CD4-positive, alpha-beta T cell treated with Interleukin-10 for 1 hour (primary cell): Measurements from ENCODE around the gene MS4A4A.
"Not testable (repeated sequence)": the region's sequence is repeated elsewhere in the genome, so short reads cannot be mapped to it uniquely, and the experiment has no call there.

Experiments used
- DNase-seq: peaks from one replicate; pipeline ENCODE4 v3.0.0-alpha.2; 2020

The MS4A4A gene

DNA sequence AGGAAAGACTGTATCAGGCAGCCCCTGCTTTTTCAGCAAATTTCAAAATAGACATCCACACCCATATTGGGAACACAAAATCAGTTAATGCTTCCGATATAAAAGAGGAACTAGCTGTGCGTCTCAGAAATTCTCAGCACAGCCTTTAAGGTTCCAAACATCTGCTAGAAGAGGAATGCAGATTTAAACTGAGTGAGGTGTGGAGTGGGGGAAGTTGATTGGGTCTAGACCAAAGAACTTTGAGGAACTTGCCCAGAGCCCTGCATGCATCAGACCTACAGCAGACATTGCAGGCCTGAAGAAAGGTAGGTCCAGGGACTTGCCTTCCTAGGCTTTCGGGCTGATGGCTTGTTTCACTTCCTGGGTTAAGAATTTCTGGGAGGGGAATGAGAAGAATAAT, at the start of gene MS4A4A:
TSS of gene MS4A4A (plus strand) at position 255 of the 400 bp plus-strand sequence. CDS start at position 265, 10 bp downstream.
- peak; percentile 17 for DNase-seq

DNA sequence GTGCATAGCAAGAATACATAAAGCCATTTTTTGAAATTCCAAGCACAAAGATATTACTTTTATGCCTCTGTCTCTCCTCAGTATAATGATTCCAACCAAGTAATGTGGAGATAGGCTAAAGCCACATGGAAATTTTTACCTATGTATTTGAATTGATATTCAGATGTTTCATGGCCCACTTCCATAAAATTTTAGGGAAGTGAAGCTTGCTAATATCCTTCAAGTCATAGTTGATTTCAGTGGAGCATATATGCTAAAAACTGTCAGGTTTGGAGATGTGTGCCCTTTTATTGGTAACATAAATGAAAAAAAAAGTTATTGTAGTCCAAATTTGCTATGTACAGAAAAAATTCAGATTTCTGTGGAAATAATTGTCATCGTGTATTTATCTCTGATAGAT, 49.8 kb upstream of the MS4A4A start:
- no peak for DNase-seq

DNA sequence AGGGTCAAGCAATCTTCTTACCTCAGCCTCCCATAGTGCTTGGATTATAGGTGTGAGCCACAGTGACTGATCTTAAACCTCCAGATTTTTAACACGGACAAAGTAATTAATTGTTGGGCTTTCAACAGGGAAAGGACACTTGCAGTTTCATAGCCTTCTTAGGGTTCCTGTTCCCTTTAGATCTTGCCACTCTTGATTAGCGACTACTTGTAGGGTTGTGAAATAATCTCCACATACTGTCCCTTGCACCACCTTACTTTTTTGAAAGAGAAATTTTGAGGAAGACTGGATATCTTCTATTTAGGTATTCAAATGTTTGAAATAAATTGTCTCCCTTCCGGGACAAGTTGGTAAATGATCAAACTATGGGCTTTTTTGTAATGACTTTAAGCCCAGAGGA, 45.1 kb upstream of the MS4A4A start:
- DNase-seq, result no peak

DNA sequence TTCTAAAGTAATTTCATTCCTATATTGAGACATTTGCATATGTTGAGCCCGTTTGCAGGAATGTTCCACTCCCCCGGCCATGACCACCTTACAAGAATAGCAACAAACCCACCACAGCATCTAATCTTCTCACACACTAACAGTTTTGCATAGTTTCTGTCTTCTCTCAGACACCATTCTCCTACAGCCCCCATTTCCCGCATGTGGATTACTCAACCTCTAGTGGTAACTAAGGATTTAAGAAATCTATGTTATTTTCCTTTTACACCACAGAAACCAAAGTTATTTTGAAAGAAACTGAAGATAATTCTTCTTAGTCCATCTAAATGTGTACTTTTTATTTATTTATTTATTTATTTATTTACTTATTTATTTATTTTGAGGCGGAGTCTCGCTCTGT, 39.8 kb upstream of the MS4A4A start:
- DNase-seq, result no peak

DNA sequence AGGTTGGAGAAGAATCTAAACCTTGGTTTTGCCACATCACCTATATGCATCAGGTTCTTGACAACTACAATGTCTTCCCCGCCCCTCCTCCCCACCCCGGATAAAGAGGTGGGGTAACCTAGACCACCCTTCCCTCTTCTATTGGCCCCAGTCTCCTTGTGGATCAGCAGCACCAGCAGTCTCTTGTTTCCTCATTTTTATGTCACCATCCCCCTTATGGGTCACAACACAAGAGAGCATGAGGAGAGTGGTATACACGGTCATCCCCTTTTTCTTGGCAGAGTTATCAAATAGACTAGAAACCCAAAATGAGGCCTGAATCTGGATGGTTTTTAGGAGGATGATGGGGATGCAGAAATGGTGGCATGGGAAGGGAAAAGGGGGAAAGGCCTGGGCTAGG, 38.7 kb upstream of the MS4A4A start:
- no peak for DNase-seq

DNA sequence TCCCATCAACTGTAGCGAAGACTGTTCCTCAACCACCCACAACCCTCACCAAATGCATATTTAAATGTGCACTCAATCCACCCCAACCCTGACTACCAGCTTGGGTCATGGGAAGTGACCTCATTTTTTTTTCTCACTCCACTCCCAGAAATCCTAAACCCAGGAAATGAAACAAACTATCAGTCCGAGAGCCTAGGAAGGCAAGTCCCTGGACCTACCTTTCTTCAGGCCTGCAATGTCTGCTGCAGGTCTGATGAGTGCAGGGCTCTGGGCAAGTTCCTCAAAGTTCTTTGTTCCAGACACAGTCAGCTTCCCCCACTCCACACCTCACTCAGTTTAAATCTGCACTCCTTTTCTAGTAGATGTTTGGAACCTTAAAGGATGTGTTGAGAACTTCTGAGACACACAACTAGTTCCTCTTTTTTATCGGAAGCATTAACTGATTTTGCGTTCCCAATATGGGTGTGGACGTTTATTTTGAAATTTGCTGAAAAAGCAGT, 37.7 kb upstream of the MS4A4A start, which contains the start of gene MS4A4E:
TSS of gene MS4A4E (minus strand) at position 398 of the 500 bp plus-strand sequence. CDS start 13,082 bp downstream, outside the sequence.
- no peak for DNase-seq

DNA sequence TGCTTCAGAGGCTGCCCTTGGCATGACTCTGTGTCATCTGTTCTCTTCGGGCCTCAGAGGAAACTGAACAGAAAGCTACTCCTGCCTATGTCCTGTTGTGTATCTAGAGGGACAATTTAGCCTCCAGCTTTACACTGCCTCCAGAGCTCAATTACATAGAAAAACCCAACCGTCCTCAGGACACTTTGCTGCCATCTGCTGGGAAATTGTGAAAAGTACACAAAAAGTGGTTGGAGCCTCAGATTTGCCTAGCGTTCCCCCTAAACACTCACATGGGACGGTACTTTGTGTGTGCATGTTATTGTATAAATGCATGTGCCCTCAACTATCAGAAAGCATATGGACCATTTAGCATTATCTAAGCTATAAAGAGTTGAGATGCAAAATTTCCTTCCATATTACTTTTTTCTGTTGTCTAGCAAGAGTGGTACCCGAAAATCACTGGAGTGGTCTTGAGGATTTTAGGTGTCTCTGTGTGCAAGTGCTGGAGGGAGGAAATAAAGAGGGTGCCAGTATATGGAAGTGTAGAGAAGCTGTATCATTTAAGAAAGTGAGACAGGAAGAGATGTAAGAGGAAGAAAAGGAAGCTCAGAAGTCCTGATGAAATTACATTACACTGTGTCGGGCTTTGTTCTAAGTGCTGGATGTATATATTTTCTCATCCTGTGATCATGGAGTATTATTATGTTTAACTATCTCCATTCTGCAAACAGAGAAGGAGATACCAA, 28.8 kb upstream of the MS4A4A start:
- peak; percentile 34 for DNase-seq

DNA sequence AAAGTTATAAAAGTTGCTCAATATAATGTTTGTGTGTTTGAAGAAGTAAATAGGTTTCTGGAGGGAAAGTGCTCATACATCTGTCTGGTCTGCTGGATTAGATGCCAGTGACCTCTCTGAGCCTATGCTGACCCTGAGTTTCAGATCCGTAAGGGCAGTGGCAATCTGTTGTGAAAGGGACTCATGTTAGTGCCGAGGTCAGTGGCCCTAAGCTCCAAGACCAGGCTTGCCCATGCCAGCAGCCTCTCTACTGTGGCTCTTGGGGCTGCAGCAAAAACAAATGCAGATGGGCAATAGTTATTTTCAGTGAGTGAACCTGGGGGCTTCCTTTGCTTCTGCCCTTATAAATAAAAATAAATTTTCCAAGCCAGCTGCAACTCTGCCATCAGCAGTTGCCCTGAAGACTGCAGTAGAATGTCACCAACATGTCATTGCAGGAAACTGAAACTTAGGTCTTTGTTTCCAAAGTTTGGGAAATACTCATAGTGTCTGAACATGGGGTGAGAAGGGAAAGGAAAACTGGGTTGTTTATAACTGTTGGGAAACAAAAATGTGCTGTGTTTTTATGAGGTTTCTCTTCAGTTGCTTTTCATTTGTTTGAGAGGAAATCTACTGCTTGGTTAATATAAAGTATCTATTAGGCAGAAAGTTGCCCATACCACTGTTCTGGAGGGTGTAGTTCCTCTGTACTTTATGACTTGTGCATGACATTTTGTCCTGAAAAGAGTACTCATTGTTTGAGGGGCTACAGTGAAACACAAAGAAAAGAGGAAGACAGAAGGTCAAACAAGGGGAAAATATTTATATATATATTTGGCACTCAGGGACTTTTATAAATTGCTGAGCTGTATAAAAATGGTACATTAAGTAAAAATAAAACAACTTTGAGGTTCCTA, 28.0 kb upstream of the MS4A4A start:
- DNase-seq, result no peak

DNA sequence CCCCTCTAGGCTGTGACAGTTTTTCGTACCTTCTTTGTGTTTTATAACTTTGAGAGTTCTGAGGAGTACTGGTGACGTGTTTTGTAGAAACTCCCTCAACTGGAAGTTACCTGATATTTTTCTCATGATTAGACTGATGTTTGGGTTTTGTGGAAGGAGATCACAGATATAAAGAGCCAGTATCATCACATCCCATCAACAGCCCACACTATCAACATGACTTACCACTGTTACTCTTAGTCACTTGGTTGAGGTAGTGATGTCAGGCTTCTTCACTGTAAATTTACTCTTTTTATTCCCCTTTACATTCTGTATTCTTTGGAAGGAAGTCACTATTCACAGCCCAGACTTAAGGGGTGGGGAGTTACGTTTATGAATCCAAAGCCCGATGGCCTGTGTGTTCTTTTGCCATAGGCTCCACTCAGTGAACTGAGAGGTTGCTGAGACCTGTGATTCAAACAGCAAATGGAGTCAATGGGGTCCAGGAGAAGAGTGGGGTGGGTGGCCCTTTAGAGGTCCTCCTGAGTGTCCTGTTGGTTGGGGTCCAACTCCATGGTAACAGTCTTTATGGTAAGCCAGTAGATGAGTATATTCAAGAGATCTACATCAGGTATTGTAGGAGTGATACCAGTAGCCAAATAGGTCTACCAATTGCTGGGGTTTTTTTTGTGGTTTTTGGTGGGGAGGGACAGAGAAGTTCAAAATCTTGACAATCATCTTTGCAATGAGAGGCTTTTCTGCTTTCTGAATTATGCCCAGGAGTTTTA, 22.3 kb upstream of the MS4A4A start:
- no peak for DNase-seq

DNA sequence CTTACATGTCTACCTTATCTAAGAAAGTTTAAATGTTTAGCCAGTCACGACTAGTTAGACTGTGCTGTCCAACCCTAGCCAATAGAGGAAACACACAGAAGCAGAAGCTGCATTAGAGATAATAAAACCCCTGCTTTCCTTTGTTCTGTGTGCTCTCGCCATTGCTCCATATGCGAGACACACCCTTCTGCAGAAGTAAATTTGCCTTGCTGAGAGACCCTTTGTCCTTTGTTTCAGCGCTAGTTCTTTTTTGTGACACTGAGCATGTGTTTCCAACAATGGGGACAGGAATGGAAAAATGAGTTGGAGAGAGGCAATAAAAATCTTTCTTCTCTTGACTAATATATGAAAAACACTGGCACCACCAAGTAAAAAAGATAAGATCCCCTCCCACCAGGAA, 19.5 kb upstream of the MS4A4A start:
- no peak for DNase-seq

DNA sequence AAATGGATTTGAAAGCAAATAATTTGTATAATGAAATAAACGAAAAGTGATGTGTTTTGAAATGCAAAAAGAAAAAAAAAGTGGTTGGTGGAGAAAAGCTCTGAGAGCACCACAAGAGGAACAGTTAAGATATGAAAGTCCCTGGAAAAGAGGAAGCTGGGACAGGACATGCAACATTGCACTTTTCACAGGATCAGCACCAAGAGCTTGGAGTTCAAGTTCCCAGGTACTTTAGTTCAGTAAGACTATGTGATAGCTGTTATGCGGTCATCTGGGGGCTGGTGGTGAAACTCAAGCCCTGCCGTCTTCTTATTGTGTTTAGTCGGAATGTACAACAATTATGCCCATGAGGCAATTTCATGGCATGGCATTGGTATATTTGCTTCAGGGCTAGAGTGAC, 17.1 kb upstream of the MS4A4A start:
- no peak for DNase-seq

DNA sequence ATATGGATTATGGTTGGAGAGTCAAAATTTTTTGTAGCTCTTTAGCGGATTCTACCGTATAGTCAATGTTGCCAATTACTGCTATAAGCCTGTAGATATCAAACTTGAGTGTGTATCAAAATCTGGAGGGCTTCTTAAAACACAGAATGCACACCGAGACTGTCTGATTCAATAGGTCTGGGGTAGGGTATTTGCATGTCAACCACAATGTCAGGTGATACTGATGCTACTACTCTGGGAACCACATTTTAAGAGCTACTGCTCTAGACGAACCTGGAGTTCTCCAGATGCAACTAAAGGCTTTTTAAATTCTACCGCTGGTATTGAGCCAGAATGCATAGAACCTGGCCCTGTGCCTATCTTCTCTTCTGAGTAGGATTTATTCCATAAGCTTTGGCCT, 15.8 kb upstream of the MS4A4A start:
- DNase-seq, result no peak

DNA sequence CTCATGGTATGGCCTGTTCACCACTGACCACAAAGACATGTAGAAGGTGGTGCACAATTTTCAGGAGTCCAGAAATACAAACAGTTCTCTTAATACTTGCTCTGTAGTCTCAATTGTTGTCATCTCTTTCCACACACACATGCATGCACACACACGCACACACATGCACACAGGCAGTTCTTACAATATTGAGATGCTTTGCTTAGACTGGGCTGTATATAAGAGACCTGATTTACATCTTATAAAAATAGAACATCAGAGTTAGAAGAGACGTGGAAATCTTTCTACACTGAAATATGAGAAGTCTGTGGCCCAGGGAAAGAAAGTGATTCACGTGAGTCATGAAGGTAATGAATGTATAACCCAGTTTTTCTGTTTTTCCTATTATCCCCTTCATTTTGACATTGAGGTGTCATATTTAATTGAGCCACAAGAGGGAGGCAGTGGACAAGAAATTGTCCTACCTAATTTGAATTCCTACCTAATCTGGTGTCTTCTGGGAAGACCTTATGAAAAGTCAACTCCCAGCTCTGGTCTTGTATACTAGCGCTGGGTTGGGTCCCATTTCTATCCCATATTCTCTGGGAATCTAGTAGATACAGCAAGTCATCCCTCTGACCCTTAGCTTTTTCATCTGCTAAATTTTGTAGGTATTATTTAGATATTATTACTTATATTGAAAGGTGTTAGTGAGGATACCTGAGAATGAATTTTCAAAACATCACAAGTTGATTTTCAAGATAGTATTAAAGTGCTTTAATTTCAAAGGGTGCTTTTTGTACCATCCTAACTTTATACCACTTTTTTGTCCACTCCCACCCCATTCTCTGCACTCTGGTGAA, 14.9 kb upstream of the MS4A4A start:
- peak; percentile 31 for DNase-seq

DNA sequence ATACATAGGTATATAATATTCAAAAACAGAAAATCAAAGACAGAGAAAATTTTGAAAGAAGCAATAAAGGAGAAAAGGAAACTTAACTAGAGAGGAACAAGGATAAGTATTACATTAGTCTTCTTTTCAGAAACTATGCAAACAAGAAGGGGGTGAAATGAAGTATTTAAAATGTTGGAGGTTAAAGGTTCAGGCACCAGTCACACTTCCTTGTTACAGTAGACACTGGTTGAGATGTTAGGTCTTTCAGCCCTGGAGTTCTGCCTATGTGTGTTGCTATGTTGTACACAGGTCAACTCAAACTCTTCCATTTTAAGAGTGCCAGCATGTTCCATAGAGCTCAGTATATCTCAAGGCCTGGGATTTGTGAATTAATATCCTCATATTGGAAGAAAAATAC, 6.0 kb upstream of the MS4A4A start:
- DNase-seq, result no peak

DNA sequence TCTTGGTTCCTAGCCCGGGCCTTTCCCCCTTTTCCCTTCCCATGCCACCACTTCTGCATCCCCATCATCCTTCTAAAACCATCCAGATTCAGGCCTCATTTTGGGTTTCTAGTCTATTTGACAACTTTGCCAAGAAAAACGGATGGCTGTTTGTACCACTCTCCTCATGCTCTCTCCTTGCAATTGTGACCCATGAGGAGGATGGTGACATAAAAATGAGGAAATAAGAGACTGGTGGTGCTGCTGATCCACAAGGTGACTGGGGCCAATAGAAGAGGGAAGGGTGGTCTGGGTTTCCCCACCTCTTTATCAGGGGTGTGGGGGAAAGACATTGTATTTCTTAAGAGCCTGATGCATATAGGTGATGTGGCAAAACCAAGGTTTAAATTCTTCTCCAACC, 1.0 kb downstream of the MS4A4A start:
- DNase-seq, result no peak

DNA sequence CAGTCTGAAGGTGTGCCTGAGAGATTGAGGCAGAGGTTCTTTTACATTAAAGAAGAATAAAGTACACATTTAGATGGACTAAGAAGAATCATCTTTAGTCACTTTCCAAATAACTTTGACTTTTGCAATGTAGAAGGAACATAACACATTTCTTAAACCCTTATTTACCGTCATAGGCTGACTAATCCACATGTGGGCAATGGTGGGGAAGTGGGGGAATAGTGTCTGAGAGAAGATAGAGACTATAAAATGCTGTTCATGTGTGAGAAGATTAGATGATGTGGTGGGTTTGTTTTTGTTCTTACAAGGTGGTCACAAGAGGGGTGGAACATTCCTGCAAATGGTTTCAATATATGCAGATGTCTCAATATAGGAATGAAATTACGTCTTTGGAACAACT, 1.8 kb downstream of the MS4A4A start:
- DNase-seq, result no peak

DNA sequence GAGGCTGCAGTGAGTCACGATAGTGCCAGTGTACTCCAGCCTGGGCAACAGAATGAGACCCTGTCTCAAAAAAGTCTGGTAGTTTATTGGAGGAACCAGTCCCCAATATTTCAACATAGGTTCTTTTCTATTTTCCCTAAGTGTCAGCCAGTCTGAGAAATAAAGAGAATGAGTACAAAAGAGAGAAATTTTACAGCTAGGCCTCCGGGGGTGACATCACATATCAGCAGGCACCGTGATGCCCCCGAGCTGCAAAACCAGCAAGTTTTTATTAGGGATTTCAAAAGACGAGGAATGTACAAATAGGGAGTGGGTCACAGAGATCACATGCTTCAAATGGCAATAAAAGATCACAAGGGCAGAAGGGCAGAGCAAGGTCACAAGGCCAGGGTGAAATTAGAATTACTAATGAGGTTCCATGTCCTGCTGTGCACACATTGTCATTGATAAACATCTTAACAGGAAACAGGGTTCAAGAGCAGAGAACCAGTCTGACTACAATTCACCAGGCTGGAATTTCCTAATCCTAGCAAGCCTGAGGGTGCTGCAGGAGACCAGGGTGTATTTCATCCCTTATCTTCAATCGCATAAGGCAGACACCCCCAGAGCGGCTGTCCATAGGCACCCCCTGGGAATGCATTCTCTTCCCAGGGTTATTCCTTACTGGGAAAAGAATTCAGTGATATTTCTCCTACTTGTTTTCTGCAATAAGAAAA, 5.1 kb downstream of the MS4A4A start:
- not testable (repeated sequence) for DNase-seq

DNA sequence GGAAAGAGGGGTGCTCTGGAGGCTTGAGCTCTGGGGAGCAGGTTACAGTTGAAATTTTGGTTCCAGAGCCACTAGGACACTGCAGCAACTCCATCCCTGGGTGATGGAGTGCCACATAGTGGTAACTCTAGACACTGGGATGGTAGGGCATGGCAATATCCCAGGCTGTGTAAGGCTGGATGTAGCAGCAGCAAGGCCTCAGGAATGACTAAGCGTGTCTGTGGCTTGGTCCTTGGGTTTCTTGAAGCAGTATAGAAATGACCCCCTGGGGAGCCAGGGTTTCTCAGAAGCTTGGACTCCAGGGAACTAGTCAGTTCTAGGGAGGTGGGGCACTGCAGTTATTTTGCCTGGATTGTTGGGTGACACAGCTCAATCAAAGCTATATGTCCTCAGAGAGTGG, 8.1 kb downstream of the MS4A4A start:
- no peak for DNase-seq

DNA sequence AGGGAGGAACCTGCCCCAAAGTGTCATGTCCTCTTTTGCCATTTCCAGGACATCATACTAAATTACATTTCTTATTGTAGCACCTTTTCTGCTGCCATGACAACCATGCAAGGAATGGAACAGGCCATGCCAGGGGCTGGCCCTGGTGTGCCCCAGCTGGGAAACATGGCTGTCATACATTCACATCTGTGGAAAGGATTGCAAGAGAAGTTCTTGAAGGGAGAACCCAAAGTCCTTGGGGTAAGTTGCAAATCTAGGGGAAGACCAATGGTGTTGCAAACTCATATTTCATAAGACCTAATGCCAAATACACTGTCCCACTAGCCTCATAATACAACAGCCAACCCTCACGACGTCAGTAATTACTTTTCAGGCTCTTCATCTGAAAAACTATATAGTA, 11.7 kb downstream of the MS4A4A start:
- DNase-seq, result no peak

DNA sequence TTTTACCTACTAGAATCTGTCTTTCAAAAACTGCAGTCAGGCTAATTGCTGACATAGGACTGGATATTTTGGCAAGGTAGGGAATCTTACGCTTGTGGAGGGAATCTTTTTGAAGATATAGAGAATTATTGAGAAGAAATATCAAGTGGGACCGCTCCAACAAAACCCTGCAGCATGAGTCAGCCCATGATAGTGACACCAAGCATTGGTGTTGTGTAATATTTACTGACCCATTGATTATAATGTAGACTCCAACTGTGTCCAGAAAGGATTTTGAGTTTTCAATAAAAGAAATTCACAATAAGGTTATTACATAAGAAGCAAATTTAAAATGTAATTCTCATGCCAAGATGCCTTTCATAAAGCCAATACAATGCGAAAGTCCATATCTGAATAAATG, 20.7 kb downstream of the MS4A4A start:
- DNase-seq, result no peak

DNA sequence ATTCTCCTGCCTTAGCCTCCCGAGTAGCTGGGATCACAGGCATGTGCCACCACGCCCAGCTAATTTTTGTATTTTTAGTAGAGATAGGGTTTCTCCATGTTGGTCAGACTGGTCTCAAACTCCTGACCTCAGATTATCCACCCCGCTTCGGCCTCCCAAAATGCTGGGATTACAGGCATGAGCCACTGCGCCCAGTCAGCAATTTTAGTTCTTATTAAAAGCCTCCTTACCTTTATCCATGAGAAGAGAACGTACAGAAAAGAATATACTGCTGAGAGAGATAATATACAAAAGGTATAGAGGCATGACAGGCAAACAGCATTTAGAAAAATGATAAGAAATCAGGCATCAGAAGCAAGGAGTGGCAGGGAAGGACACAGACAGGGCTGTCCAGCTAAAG, 21.4 kb downstream of the MS4A4A start:
- DNase-seq, result not testable (repeated sequence)

DNA sequence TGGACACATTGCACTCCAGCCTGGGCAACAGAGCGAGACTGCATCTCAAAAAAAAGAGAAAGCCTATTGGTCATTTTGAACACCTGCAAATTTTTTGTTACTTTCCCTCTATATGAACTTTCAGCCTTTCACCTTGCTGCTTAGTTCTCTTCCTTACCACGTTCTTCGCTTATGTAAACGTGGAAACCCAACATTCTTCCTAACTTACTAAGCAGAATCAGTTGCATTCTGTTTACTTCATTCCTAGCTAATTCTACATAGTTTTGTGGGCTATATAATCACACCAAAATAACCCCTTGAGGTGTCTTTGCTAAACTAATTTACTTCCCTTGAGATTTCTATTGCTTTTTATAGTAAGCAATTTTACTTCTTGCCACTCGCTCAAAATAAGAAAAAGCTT, 23.2 kb downstream of the MS4A4A start:
- DNase-seq, result no peak
